Left lung (tissue), 10 donors: Measurements from ENCODE around the gene SLC25A36. TPM values are rescaled to one million over a fixed set of nuclear protein-coding genes. Genes with fewer than 3 reads are reported as not detected.
"Not testable (repeated sequence)": the region's sequence is repeated elsewhere in the genome, so short reads cannot be mapped to it uniquely, and the experiment has no call there.

Experiments used
- ATAC-seq: fragments of 200-7000 bp; cut with Tn5 transposase; one replicate; pipeline ENCODE4 v1.9.1; 2020; ENCODE audit warnings: moderate library complexity
- DNase-seq, 4 donors: peaks; one replicate each; pipeline ENCODE4 v3.0.0-alpha.2; 2013 to 2020
- H3K27ac ChIP-seq, 2 donors: fragments of 200-600 bp; sonication (generic) in 1 of 2; one replicate each; pipeline versions ENCODE4 v1.5.0 to v1.8.0; 2020 to 2021
- H3K27me3 ChIP-seq, 2 donors: fragments of 200-600 bp; sonication (generic) in 1 of 2; one replicate each; pipeline versions ENCODE4 v1.5.0 to v1.8.0; 2020 to 2021
- H3K36me3 ChIP-seq, 2 donors: fragments of 200-600 bp; sonication (generic) in 1 of 2; one replicate each; pipeline versions ENCODE4 v1.5.0 to v1.8.0; 2020 to 2021
- H3K4me1 ChIP-seq, 2 donors: fragments of 200-600 bp; one replicate each; pipeline ENCODE4 v1.8.0; 2021
- H3K4me3 ChIP-seq, 2 donors: fragments of 200-600 bp; sonication (generic) in 1 of 2; one replicate each; pipeline versions ENCODE4 v1.5.0 to v1.8.0; 2020 to 2021; ENCODE audit warnings: mild to moderate bottlenecking in 1 of 2
- H3K9me3 ChIP-seq, 2 donors: fragments of 200-600 bp; sonication (generic) in 1 of 2; one replicate each; pipeline versions ENCODE4 v1.5.0 to v1.8.0; 2020 to 2021
- intact Hi-C, 2 donors: fragments of 100-400 bp; cut with DNase I; formaldehyde crosslinking; loops; one replicate each; pipeline versions ENCODE4 v1.11.2 to v1.14.2; 2022
- polyA plus RNA-seq, 6 donors: library from polyadenylated mRNA; unstranded; fragments of 120-200 nt; gene quantifications; one replicate each; pipeline ENCODE4 v1.2.1, GENCODE V29; 2013; ENCODE audit not compliant: insufficient read length in 6 of 6
- total RNA-seq, 2 donors: library from RNA; stranded (reverse); fragmentation: NEBNext Ultra II Directional; extraction: Animal tissue kit (Norgen Biotek cat#: 25700); gene quantifications; one replicate each; pipeline ENCODE4 v1.2.1, GENCODE V29; 2021
- TF ChIP-seq, protein P1 (sequence below), 2 donors: fragments of 200-600 bp; sonication (generic) in 1 of 2; IDR thresholded peaks; one replicate each; pipeline versions ENCODE4 v1.5.0 to v1.8.0; 2021; ENCODE audit warnings: antibody characterized with exemption in 2 of 2
- donor health status: DM: no; HTN: yes; CAD: no.
- donor health status: DM: no; HTN: no; CAD: no.

SLC25A36 gene
- total and polyA plus RNA-seq, 8 donors, result 53.3 to 215 (median 174) TPM

DNA sequence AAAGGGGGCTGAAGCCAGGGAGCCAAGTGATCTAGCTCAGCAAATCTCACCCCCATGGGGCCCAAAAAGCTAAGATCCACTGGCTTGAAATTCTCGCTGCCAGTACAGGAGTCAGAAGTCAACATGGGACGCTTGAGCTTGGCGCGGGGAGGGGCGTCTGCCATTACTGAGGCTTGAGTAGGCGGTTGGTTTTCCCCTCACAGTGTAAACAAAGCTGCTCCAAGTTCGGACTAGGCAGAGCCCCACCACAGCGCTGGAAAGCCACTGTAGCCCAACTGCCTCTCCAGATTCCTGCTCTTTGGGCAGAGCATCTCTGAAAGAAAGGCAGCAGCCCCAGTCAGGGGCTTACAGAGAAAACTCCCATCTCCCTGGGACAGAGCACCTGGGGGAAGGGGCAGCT lies 8.1 kb upstream of the SLC25A36 start:
- Histone ChIP-seq H3K27ac (no peak overlapping the region), H3K27me3 (peaks cover 0 to 13% of the 10 kb centered on the region in 2 donors), H3K9me3 (peaks cover 0 to 2% of the 10 kb centered on the region in 2 donors), H3K36me3 (no peaks in the 10 kb centered on the region), H3K4me3 (no peak overlapping the region), H3K4me1 (no peaks in the 10 kb centered on the region)
- intact Hi-C loops, result no loop called here
- ATAC-seq, result no peak
- no peak for DNase-seq
- TF ChIP-seq, protein P1, sequence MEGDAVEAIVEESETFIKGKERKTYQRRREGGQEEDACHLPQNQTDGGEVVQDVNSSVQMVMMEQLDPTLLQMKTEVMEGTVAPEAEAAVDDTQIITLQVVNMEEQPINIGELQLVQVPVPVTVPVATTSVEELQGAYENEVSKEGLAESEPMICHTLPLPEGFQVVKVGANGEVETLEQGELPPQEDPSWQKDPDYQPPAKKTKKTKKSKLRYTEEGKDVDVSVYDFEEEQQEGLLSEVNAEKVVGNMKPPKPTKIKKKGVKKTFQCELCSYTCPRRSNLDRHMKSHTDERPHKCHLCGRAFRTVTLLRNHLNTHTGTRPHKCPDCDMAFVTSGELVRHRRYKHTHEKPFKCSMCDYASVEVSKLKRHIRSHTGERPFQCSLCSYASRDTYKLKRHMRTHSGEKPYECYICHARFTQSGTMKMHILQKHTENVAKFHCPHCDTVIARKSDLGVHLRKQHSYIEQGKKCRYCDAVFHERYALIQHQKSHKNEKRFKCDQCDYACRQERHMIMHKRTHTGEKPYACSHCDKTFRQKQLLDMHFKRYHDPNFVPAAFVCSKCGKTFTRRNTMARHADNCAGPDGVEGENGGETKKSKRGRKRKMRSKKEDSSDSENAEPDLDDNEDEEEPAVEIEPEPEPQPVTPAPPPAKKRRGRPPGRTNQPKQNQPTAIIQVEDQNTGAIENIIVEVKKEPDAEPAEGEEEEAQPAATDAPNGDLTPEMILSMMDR (IDR thresholded peaks at IDR 0.05), result no peak

DNA sequence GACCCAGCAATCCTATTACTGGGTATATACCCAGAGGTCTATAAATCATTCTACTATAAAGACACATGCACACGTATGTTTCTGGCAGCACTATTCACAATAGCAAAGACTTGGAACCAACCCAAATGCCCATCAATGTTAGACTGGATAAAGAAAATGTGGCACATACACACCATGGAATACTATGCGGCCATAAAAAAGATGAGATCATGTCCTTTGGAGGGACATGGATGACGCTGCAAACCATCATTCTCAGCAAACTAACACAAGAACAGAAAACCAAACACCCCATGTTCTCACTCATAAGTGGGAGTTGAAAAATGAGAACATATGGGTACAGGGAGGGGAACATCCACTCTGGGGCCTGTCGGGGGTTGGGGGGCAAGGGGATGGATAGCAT lies 2.3 kb upstream of the SLC25A36 start:
- H3K4me3 ChIP-seq, H3K9me3 ChIP-seq, H3K36me3 ChIP-seq, H3K27me3 ChIP-seq, intact Hi-C loops, H3K27ac ChIP-seq, DNase-seq, ATAC-seq: not testable (repeated sequence)
- peaks cover 5 to 16% of the 10 kb centered on the region in 2 donors for H3K4me1 ChIP-seq

DNA sequence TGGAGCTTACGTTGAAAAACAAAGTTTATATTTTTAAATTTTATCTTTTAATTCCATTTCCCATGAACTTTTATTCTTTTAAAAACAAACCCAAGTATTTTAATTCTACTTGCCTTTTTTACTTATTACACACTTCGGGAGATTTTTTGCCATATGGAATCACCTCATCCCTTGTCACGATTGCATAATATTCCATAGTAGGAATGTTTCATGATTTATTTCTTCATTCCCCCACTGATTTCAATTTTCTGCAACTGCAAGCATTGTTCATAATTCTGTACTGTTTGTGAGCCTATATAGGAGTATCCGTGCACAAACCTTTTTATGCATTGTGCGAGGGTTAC lies 574 bp upstream of the SLC25A36 start:
- no peaks in the 10 kb centered on the region for H3K27me3 ChIP-seq
- ATAC-seq (no peak), DNase-seq (no peak)
- TF ChIP-seq, protein P1 (IDR thresholded peaks at IDR 0.05), result no peak
- peak overlapping the region; percentile 80 to 92 for H3K4me3 ChIP-seq
- intact Hi-C loops, result no loop called here
- H3K36me3 ChIP-seq, result no peaks in the 10 kb centered on the region
- H3K4me1 ChIP-seq, result peaks cover 14 to 33% of the 10 kb centered on the region in 2 donors
- peaks cover 0 to 2% of the 10 kb centered on the region in 2 donors for H3K9me3 ChIP-seq
- peak overlapping the region; percentile 93 to 98 for H3K27ac ChIP-seq

DNA sequence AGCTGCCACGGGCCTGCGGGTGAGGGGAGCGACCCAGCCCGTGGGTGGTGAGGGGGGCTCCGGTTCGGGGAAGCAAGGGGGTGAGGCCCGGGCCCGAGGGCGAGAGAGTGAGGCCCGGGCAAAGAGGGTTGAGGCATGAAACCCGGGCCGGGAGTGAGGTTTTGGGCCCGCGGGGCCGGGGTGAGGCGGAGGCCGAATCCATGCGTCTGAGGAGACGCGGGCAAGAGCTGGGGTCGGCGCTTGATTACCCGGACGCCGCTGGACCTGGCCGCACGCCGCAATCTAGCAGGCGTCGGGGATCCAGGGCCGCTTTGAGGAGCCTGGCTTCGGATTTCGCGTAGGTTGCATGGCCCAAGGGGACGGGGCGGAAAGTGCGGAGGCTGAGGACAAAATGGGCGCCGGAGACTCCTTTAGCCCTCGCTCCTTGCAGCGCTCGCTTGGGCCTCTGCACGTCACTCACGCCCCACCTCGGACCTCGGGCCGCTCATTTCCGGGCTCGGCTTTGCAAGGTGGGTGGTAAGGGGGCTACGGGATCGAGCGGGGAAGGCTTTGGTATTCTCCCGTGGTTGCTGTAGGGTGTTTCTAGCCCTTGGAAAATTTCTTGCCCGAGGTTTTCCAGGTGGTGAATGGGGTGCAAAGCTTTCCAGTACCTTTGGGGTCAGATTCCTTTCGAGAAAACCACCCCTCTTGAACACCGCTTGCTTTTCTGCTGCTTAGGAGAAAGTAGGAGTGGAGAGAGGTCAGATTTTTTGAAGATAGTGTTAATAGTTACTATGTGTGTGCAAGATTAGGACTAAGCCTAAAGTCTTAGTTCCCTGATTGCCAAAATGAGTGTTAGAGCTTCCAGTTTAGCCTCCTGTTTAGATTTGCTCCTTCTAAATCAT lies 827 bp downstream of the SLC25A36 start:
- H3K4me3 ChIP-seq, result peak overlapping the region; percentile 80 to 92
- H3K27ac ChIP-seq, result peak overlapping the region; percentile 93 to 98
- TF ChIP-seq, protein P1 (IDR thresholded peaks at IDR 0.05), result peak in 1 of 2 donors; percentile 12
- no peaks in the 10 kb centered on the region for H3K27me3 ChIP-seq
- peak; percentile 75 for ATAC-seq
- no peaks in the 10 kb centered on the region for H3K9me3 ChIP-seq
- intact Hi-C loops, result no loop called here
- H3K4me1 ChIP-seq, result peaks cover 14 to 40% of the 10 kb centered on the region in 2 donors
- peak; percentile 59 to 88 (median 80) for DNase-seq
- no peaks in the 10 kb centered on the region for H3K36me3 ChIP-seq

DNA sequence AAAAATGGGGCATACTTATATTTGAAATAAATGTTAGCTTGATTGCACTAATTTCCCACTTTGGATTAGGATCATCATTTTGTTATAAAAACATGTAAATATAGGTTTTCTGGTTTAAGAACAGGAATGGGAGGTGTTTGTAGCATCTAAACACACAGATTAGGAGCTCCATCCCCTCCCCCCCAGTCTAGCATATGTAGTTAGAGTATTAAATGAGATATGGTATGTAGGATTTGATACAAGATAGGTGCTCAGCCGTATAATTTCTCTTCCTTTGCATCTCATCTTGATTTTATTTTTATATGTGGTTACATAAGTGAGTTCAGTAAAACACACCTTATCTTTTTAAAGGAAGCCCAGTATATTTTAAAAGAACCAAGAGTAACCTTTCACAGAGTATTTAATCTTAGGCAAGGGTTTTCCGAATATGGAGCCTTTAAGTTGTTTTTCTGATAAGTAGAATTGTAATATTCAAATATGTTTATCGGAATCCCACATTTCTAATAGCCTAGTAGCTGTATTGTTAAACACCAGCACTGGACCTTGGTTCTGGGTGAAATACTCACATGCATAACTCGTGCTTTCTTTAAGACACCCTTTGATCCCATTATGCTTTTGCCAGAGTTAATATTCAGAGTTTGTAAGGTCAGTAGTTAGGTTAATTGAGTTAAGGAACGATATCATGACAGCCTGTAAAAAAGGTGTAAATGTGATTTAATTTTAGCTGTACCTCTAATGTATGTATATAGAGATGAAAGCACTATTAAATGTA lies 2.3 kb downstream of the SLC25A36 start:
- H3K27me3 ChIP-seq, result no peaks in the 10 kb centered on the region
- no peak for ATAC-seq
- peaks cover 14 to 48% of the 10 kb centered on the region in 2 donors for H3K4me1 ChIP-seq
- no peak for DNase-seq
- H3K4me3 ChIP-seq, result peak overlapping the region; percentile 80 to 92
- TF ChIP-seq, protein P1 (IDR thresholded peaks at IDR 0.05), result no peak
- H3K9me3 ChIP-seq, result no peaks in the 10 kb centered on the region
- no peaks in the 10 kb centered on the region for H3K36me3 ChIP-seq
- H3K27ac ChIP-seq, result no peak overlapping the region
- intact Hi-C loops, result no loop called here
